ENCODE measurements around the gene MCHR1. TPM values are rescaled to one million over a fixed set of nuclear protein-coding genes. Genes with fewer than 3 reads are reported as not detected.

Gene MCHR1
- not detected in 2 replicates for total RNA-seq (2021)
- Bru-seq, nascent RNA, result not detected
- percentile 13 among the genes with signal in this experiment for BruChase-seq, experiment 1, labeled RNA remaining after a 2-hour chase
- BruChase-seq, experiment 2, labeled RNA remaining after a 6-hour chase, result not detected
- long read RNA-seq, result 0 reads

GRCh38 chr22:40679249-40679963 is at the start of gene MCHR1:
TSS of gene MCHR1 (plus strand) at chr22:40679484. CDS start at chr22:40679653, 169 bp downstream.
- BruUV-seq (replicated peaks), result no TSS peak
- POLR2A ChIA-PET (ENCODE audit: low non-redundant PET), result no interaction called here
- Histone ChIP-seq H3K9me3 (ENCODE audit: low read depth, low read length, poor library complexity, severe bottlenecking) (no peaks in the 10 kb centered on the region), H3K4me3 (ENCODE audit: low read depth, low read length, poor library complexity, severe bottlenecking) (no peak within 1 kb of the TSS), H3K4me1 (ENCODE audit: insufficient read depth, low read length, poor library complexity, severe bottlenecking) (peaks cover 26% of the 10 kb centered on the region), H3K27me3 (replicated peaks; ENCODE audit: insufficient read depth, low read depth, low read length, poor library complexity) (no peaks in the 10 kb centered on the region), H3K27ac (ENCODE audit: low read depth, low read length, poor library complexity, severe bottlenecking) (peak within 1 kb of the TSS; percentile 43), H3K36me3 (ENCODE audit: insufficient read depth, low read length, poor library complexity, severe bottlenecking) (no peaks in the 10 kb centered on the region)
- CTCF ChIA-PET, result interaction anchor here (0.7 to 1.3 kb wide), 2 partner anchors 52 to 220 kb away, joined by 3 to 4 read pairs; no protein-coding TSS in a partner anchor
- no peak for DNase-seq (ENCODE audit: low spot score)
- TF ChIP-seq CTCF (conservative IDR thresholded peaks at IDR 0.05; ENCODE audit: low read depth, low read length) (no peak), EZH2 (IDR thresholded peaks at IDR 0.05; ENCODE audit: borderline replicate concordance, low read depth, low read length, poor library complexity, severe bottlenecking) (no peak)
- intact Hi-C loops (cut with micrococcal nuclease; ENCODE audit: unreplicated experiment), result no loop called here

GRCh38 chr22:40631925-40632324 is 47.4 kb upstream of the MCHR1 start:
- ChIA-PET CTCF (no interaction called here), POLR2A (ENCODE audit: low non-redundant PET) (no interaction called here)
- BruUV-seq (replicated peaks), result no TSS peak
- intact Hi-C loops (cut with micrococcal nuclease; ENCODE audit: unreplicated experiment), result no loop called here
- Histone ChIP-seq H3K36me3 (ENCODE audit: insufficient read depth, low read length, poor library complexity, severe bottlenecking) (no peaks in the 10 kb centered on the region), H3K9me3 (ENCODE audit: low read depth, low read length, poor library complexity, severe bottlenecking) (no peaks in the 10 kb centered on the region), H3K4me1 (ENCODE audit: insufficient read depth, low read length, poor library complexity, severe bottlenecking) (peaks cover 16% of the 10 kb centered on the region), H3K27ac (ENCODE audit: low read depth, low read length, poor library complexity, severe bottlenecking) (no peak overlapping the region), H3K4me3 (ENCODE audit: low read depth, low read length, poor library complexity, severe bottlenecking) (no peak overlapping the region), H3K27me3 (replicated peaks; ENCODE audit: insufficient read depth, low read depth, low read length, poor library complexity) (no peaks in the 10 kb centered on the region)
- TF ChIP-seq CTCF (conservative IDR thresholded peaks at IDR 0.05; ENCODE audit: low read depth, low read length), result no peak
- TF ChIP-seq EZH2 (IDR thresholded peaks at IDR 0.05; ENCODE audit: borderline replicate concordance, low read depth, low read length, poor library complexity, severe bottlenecking), result no peak
- DNase-seq (ENCODE audit: low spot score), result no peak

- ChIA-PET POLR2A (ENCODE audit: low non-redundant PET) (no interaction called here), CTCF (no interaction called here)
- no peaks in the 10 kb centered on the region for H3K27me3 ChIP-seq (replicated peaks; ENCODE audit: insufficient read depth, low read depth, low read length, poor library complexity)
- H3K9me3 ChIP-seq (ENCODE audit: low read depth, low read length, poor library complexity, severe bottlenecking), result no peaks in the 10 kb centered on the region
- no peak overlapping the region for H3K27ac ChIP-seq (ENCODE audit: low read depth, low read length, poor library complexity, severe bottlenecking)
- TF ChIP-seq CTCF (conservative IDR thresholded peaks at IDR 0.05; ENCODE audit: low read depth, low read length) (no peak), EZH2 (IDR thresholded peaks at IDR 0.05; ENCODE audit: borderline replicate concordance, low read depth, low read length, poor library complexity, severe bottlenecking) (no peak)
- no peak overlapping the region for H3K4me3 ChIP-seq (ENCODE audit: low read depth, low read length, poor library complexity, severe bottlenecking)
- no peaks in the 10 kb centered on the region for H3K36me3 ChIP-seq (ENCODE audit: insufficient read depth, low read length, poor library complexity, severe bottlenecking)
- peaks cover 15% of the 10 kb centered on the region for H3K4me1 ChIP-seq (ENCODE audit: insufficient read depth, low read length, poor library complexity, severe bottlenecking)
- no TSS peak for BruUV-seq (replicated peaks)
- no peak for DNase-seq (ENCODE audit: low spot score)
- intact Hi-C loops (cut with micrococcal nuclease; ENCODE audit: unreplicated experiment), result no loop called here
Measured at GRCh38 chr22:40633036-40633435, 46.2 kb upstream of the MCHR1 start.
